ENCODE data around the gene CCDC60.

- no peak for TF ChIP-seq CTCF (conservative IDR thresholded peaks at IDR 0.05)
- TF ChIP-seq ZFX (IDR thresholded peaks at IDR 0.05): no peak
These were observed 8.7 kb upstream of the CCDC60 start for GRCh38 chr12:119325813-119326212.

Measured in C4-2B (cell line).